Fibroblast of lung (primary cell): ENCODE data around the gene HTR3B. TPM values are rescaled to one million over a fixed set of nuclear protein-coding genes. Genes with fewer than 3 reads are reported as not detected.

Experiments
- DNase-seq, 2 donors: peaks; one replicate each; pipeline versions ENCODE4 v3.0.0 to v3.0.0-alpha.2; 2010; ENCODE audit warnings: low read depth in 2 of 2
- H2AFZ ChIP-seq: 2 replicates; pipeline ENCODE4 v1.5.1; 2012; ENCODE audit warnings: low read length, control low read depth, inconsistent platforms
- H3K27ac ChIP-seq: 2 replicates; pipeline ENCODE4 v1.5.1; 2011; ENCODE audit warnings: low read length, control low read depth; ENCODE audit not compliant: insufficient read depth
- H3K27me3 ChIP-seq: 2 replicates; pipeline ENCODE4 v1.5.1; 2011; ENCODE audit warnings: mild to moderate bottlenecking, low read length; ENCODE audit not compliant: control insufficient read depth, insufficient read depth
- H3K36me3 ChIP-seq: 2 replicates; pipeline ENCODE4 v1.5.1; 2011; ENCODE audit warnings: low read length; ENCODE audit not compliant: control insufficient read depth, insufficient read depth
- H3K4me1 ChIP-seq: 2 replicates; pipeline ENCODE4 v1.5.1; 2011; ENCODE audit warnings: low read length; ENCODE audit not compliant: control insufficient read depth, insufficient read depth; ENCODE audit errors: extremely low read depth
- H3K4me2 ChIP-seq: 2 replicates; pipeline ENCODE4 v1.5.1; 2011; ENCODE audit warnings: low read length, control low read depth; ENCODE audit not compliant: insufficient read depth; ENCODE audit errors: extremely low read depth
- H3K4me3 ChIP-seq, 4 experiments: fragments of 200-600 bp in 1 of 4; sonication (generic) in 1 of 4; replicated peaks in 1 of 4; 2 replicates each; pipeline ENCODE4 v1.5.1; 2011 to 2016; ENCODE audit warnings: low read length in 4 of 4, low read depth in 3 of 4, mild to moderate bottlenecking in 3 of 4, control low read depth in 2 of 4, inconsistent platforms in 1 of 4, mixed read lengths in 1 of 4; ENCODE audit not compliant: insufficient read depth in 1 of 4; ENCODE audit errors: control extremely low read depth in 1 of 4
- H3K79me2 ChIP-seq: 2 replicates; pipeline ENCODE4 v1.5.1; 2012; ENCODE audit warnings: mild to moderate bottlenecking, low read length, inconsistent platforms; ENCODE audit not compliant: control insufficient read depth, insufficient read depth
- H3K9ac ChIP-seq: 2 replicates; pipeline ENCODE4 v1.5.1; 2011; ENCODE audit warnings: mild to moderate bottlenecking, low read length, control low read depth; ENCODE audit not compliant: insufficient read depth
- H3K9me3 ChIP-seq: 2 replicates; pipeline ENCODE4 v1.5.1; 2012; ENCODE audit warnings: low read depth, low read length; ENCODE audit not compliant: control insufficient read depth, insufficient read depth
- H4K20me1 ChIP-seq: 2 replicates; pipeline ENCODE4 v1.5.1; 2011; ENCODE audit warnings: low read length; ENCODE audit not compliant: control insufficient read depth, insufficient read depth; ENCODE audit errors: extremely low read depth
- EZH2 ChIP-seq: IDR thresholded peaks from 2 replicates; pipeline ENCODE4 v1.5.1; 2012; ENCODE audit warnings: low read length, control low read depth, mild to moderate bottlenecking; ENCODE audit errors: missing control alignments
- polyA plus RNA-seq, 2 donors: library from polyadenylated mRNA; depleted of rRNA in 1 of 2; stranded (reverse) in 1 of 2; unstranded in 1 of 2; fragments of >200 nt; gene quantifications; 2 replicates each; pipeline ENCODE4 v1.2.1, GENCODE V29; 2011 to 2012; ENCODE audit warnings: missing spikeins in 1 of 2
- total RNA-seq: library from RNA; depleted of rRNA; stranded (reverse); fragments of >200 nt; gene quantifications from 2 replicates; pipeline ENCODE4 v1.2.1, GENCODE V29; 2014
- TF ChIP-seq, protein P1 (sequence below), 2 donors: IDR thresholded peaks in 1 of 2; conservative IDR thresholded peaks in 1 of 2; 1 replicate in 1 of 2; 2 replicates in 1 of 2; pipeline ENCODE4 v1.5.1; 2011 to 2012; ENCODE audit warnings: low read length in 2 of 2, control low read depth in 1 of 2, inconsistent platforms in 1 of 2, low read depth in 1 of 2, mild to moderate bottlenecking in 1 of 2

The HTR3B gene
- total and polyA plus RNA-seq, 2 donors (not counting 1 experiment from before 2014, with no cell fraction given): not detected

DNA sequence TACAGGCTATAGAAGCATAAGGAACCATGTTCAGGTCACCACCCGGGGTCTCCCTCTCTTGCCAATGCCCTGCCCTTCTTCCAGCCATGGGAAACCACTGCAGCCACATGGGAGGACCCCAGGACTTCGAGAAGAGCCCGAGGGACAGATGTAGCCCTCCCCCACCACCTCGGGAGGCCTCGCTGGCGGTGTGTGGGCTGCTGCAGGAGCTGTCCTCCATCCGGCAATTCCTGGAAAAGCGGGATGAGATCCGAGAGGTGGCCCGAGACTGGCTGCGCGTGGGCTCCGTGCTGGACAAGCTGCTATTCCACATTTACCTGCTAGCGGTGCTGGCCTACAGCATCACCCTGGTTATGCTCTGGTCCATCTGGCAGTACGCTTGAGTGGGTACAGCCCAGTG lies 84.8 kb downstream of the HTR3B start:
- Histone ChIP-seq H3K4me2 (no peak overlapping the region), H3K36me3 (no peaks in the 10 kb centered on the region), H3K79me2 (no peaks in the 10 kb centered on the region), H3K4me1 (no peaks in the 10 kb centered on the region), H3K27ac (no peak overlapping the region), H3K9me3 (no peaks in the 10 kb centered on the region), H3K9ac (no peak overlapping the region), H4K20me1 (no peaks in the 10 kb centered on the region), H3K4me3 (no peak overlapping the region), H3K27me3 (no peaks in the 10 kb centered on the region), H2AFZ (no peak overlapping the region)
- TF ChIP-seq, protein P1, sequence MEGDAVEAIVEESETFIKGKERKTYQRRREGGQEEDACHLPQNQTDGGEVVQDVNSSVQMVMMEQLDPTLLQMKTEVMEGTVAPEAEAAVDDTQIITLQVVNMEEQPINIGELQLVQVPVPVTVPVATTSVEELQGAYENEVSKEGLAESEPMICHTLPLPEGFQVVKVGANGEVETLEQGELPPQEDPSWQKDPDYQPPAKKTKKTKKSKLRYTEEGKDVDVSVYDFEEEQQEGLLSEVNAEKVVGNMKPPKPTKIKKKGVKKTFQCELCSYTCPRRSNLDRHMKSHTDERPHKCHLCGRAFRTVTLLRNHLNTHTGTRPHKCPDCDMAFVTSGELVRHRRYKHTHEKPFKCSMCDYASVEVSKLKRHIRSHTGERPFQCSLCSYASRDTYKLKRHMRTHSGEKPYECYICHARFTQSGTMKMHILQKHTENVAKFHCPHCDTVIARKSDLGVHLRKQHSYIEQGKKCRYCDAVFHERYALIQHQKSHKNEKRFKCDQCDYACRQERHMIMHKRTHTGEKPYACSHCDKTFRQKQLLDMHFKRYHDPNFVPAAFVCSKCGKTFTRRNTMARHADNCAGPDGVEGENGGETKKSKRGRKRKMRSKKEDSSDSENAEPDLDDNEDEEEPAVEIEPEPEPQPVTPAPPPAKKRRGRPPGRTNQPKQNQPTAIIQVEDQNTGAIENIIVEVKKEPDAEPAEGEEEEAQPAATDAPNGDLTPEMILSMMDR (conservative IDR thresholded peaks at IDR 0.05 in 1 of 2, IDR thresholded peaks at IDR 0.05 in 1 of 2; ENCODE audit: low read depth in 1 of 2, low read length in 2 of 2): no peak
- TF ChIP-seq EZH2: no peak
- DNase-seq: no peak

- Histone ChIP-seq H3K27ac (no peak overlapping the region), H3K4me1 (no peaks in the 10 kb centered on the region), H3K9ac (no peak overlapping the region), H4K20me1 (no peaks in the 10 kb centered on the region), H3K9me3 (no peaks in the 10 kb centered on the region), H3K4me3 (no peak overlapping the region), H3K27me3 (no peaks in the 10 kb centered on the region), H3K4me2 (no peak overlapping the region), H3K36me3 (no peaks in the 10 kb centered on the region), H3K79me2 (no peaks in the 10 kb centered on the region), H2AFZ (no peak overlapping the region)
- DNase-seq: no peak
- TF ChIP-seq, protein P1 (conservative IDR thresholded peaks at IDR 0.05 in 1 of 2, IDR thresholded peaks at IDR 0.05 in 1 of 2; ENCODE audit: low read depth in 1 of 2, low read length in 2 of 2): no peak
- no peak for TF ChIP-seq EZH2
These were observed 85.3 kb downstream of the HTR3B start for GRCh38 chr11:113989916-113990315.

- Histone ChIP-seq H3K4me2 (no peak overlapping the region), H3K4me3 (no peak overlapping the region), H3K4me1 (no peaks in the 10 kb centered on the region), H3K27ac (no peak overlapping the region), H3K27me3 (no peaks in the 10 kb centered on the region), H2AFZ (no peak overlapping the region), H3K79me2 (no peaks in the 10 kb centered on the region), H3K36me3 (no peaks in the 10 kb centered on the region), H3K9ac (no peak overlapping the region), H4K20me1 (no peaks in the 10 kb centered on the region), H3K9me3 (no peaks in the 10 kb centered on the region)
- DNase-seq: peak; percentile 23 to 47
- TF ChIP-seq EZH2: no peak
- TF ChIP-seq, protein P1 (conservative IDR thresholded peaks at IDR 0.05 in 1 of 2, IDR thresholded peaks at IDR 0.05 in 1 of 2; ENCODE audit: low read depth in 1 of 2, low read length in 2 of 2): no peak
These were observed 86.6 kb downstream of the HTR3B start for GRCh38 chr11:113991170-113991569.
